Right atrium auricular region (tissue), 2 donors: ENCODE measurements around the gene ZNF169. TPM values are rescaled to one million over a fixed set of nuclear protein-coding genes. Genes with fewer than 3 reads are reported as not detected.
A peak's percentile ranks its signal among the peaks of the same experiment; 100 is the strongest.
"Not testable (repeated sequence)": the region's sequence is repeated elsewhere in the genome, so short reads cannot be mapped to it uniquely, and the experiment has no call there.

Source experiments
- DNase-seq: peaks from one replicate; pipeline ENCODE4 v3.0.0-alpha.2; 2019; ENCODE audit warnings: low spot score
- H3K27ac ChIP-seq, 2 donors: fragments of 200-600 bp; sonication (generic); 1 replicate in 1 of 2; 2 replicates in 1 of 2; pipeline ENCODE4 v1.5.1; 2016 to 2019
- H3K27me3 ChIP-seq, 2 donors: fragments of 200-600 bp; sonication (generic); one replicate each; pipeline versions ENCODE4 v1.5.1 to v1.6.0; 2017 to 2019
- H3K36me3 ChIP-seq: fragments of 200-600 bp; sonication (generic); one replicate; pipeline ENCODE4 v1.5.1; 2016
- H3K4me1 ChIP-seq, 2 donors: fragments of 200-600 bp; sonication (generic); one replicate each; pipeline versions ENCODE4 v1.5.1 to v1.6.0; 2017 to 2019
- H3K4me3 ChIP-seq, 2 donors: fragments of 200-600 bp; sonication (generic); 1 replicate in 1 of 2; 2 replicates in 1 of 2; pipeline ENCODE4 v1.5.1; 2017 to 2019; ENCODE audit warnings: mild to moderate bottlenecking in 1 of 2, moderate library complexity in 1 of 2
- H3K9me3 ChIP-seq, 2 donors: fragments of 200-600 bp; sonication (generic); one replicate each; pipeline ENCODE4 v1.5.1; 2019
- CTCF ChIP-seq, 2 donors: fragments of 200-600 bp; sonication (generic); IDR thresholded peaks; one replicate each; pipeline ENCODE4 v1.5.1; 2019; ENCODE audit warnings: antibody characterized with exemption in 2 of 2
- total RNA-seq, 2 donors: library from RNA; depleted of rRNA; stranded (reverse); fragments of >200 nt; gene quantifications; one replicate each; pipeline ENCODE4 v1.1.0, GENCODE V29; 2016

Gene ZNF169
- total RNA-seq, 2 donors from 2014 or later: 1.8 to 6.5 TPM

DNA sequence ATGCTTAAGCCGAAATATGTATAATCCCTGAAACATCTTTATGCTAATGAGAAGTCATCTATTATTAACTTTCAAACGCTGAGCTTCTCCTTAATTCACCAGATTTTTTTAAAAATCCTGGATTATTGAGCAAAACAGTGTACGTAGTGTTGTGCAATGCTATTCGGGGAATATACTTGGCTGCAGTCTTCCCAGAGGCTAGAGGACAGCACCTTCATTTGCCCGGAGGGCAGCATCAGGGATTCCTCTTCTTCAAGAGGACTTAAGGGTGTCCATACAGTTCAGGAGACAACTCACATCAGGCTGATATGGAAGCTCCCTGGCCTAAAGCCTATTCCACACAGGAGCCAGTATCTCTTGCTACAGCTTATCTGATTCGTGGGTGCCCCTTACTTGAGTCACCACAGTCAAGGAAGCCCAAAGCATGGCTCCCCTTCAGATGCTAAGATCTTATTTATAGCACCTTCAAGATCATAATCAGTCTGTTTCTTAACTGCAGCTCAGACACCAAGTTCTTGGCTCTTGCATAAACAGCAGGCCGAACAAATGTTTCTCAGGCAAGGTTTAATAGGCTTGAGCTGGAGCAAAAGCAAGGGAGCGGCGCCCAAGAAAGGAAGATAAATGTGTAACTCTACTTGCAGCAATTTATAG lies 40.0 kb downstream of the ZNF169 start:
- Histone ChIP-seq H3K27me3 (no peaks in the 10 kb centered on the region), H3K4me3 (no peak overlapping the region), H3K4me1 (no peaks in the 10 kb centered on the region), H3K36me3 (peaks cover 6% of the 10 kb centered on the region), H3K27ac (no peak overlapping the region), H3K9me3 (no peaks in the 10 kb centered on the region)
- DNase-seq: no peak
- TF ChIP-seq CTCF (IDR thresholded peaks at IDR 0.05): no peak

DNA sequence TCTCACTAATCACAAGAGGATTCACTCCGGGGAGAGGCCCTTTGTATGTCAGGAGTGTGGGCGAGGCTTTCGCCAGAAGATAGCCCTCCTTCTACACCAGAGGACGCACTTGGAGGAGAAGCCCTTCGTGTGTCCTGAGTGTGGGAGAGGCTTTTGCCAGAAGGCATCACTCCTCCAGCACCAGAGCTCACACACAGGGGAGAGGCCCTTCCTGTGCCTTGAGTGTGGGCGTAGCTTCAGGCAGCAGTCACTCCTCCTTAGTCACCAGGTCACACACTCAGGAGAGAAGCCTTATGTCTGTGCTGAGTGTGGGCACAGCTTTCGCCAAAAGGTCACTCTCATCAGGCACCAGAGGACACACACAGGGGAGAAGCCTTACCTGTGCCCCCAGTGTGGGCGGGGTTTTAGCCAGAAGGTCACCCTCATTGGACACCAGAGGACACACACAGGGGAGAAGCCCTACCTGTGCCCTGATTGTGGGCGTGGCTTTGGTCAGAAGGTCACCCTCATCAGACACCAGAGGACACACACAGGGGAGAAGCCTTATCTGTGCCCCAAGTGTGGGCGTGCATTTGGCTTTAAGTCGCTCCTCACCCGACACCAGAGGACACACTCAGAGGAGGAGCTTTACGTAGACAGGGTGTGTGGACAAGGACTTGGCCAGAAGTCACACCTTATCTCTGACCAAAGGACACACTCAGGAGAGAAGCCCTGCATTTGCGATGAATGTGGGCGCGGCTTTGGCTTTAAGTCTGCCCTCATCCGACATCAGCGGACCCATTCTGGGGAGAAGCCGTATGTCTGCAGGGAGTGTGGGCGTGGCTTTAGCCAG lies 41.6 kb downstream of the ZNF169 start:
- no peak for TF ChIP-seq CTCF (IDR thresholded peaks at IDR 0.05)
- DNase-seq: no peak
- no peak overlapping the region for H3K4me3 ChIP-seq
- no peaks in the 10 kb centered on the region for H3K27me3 ChIP-seq
- no peaks in the 10 kb centered on the region for H3K9me3 ChIP-seq
- peak overlapping the region in 1 of 2 donors; percentile 5 for H3K27ac ChIP-seq
- no peaks in the 10 kb centered on the region for H3K4me1 ChIP-seq
- H3K36me3 ChIP-seq: peaks cover 6% of the 10 kb centered on the region

DNA sequence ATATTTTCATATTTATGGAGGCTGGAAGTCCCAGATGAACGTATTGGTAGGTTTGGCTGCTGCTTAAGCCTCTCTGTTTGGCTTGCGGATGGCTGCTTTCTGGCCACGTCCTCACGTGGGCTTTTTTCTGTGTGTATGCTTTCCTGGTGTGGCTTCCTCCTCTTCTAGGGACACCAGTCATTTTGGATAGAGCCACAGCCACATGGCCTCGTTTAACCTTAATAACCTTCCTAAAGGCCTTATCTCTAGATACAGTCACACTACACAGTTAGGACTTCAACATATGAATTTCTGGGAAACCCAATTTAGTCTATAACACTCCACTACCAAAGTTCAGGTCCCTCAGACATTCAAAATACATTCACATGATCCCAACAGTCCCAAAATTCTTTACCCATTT lies 42.5 kb downstream of the ZNF169 start:
- no peak for TF ChIP-seq CTCF (IDR thresholded peaks at IDR 0.05)
- no peaks in the 10 kb centered on the region for H3K9me3 ChIP-seq
- no peak overlapping the region for H3K27ac ChIP-seq
- no peaks in the 10 kb centered on the region for H3K27me3 ChIP-seq
- no peak for DNase-seq
- no peaks in the 10 kb centered on the region for H3K4me1 ChIP-seq
- peaks cover 6% of the 10 kb centered on the region for H3K36me3 ChIP-seq
- no peak overlapping the region for H3K4me3 ChIP-seq

GRCh38 chr9:94302426-94302825 lies 43.3 kb downstream of the ZNF169 start:
- no peaks in the 10 kb centered on the region for H3K27me3 ChIP-seq
- TF ChIP-seq CTCF (IDR thresholded peaks at IDR 0.05): no peak
- H3K27ac ChIP-seq: no peak overlapping the region
- DNase-seq: no peak
- no peaks in the 10 kb centered on the region for H3K9me3 ChIP-seq
- H3K4me3 ChIP-seq: no peak overlapping the region
- peaks cover 6% of the 10 kb centered on the region for H3K36me3 ChIP-seq
- no peaks in the 10 kb centered on the region for H3K4me1 ChIP-seq

DNA sequence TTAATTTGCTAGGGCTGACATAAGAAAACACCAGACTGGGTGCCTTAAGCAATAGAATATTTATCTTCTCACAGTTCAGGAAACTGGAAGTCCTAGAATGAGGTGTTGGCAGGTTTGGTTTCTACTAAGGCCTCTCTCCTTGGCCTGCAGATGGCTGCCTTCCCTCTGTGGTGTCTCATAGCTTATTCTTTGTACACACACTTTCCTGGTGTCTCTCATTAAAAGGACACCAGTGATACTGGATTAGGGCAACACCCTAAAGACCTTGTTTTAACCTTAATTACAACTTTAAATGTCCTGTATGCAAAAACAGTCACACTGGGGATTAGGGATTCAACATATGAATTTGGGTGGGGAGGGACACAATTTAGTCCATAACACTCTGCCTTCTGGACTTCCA lies 44.2 kb downstream of the ZNF169 start:
- H3K27ac ChIP-seq: no peak overlapping the region
- no peaks in the 10 kb centered on the region for H3K4me1 ChIP-seq
- no peak overlapping the region for H3K4me3 ChIP-seq
- DNase-seq: no peak
- H3K9me3 ChIP-seq: no peaks in the 10 kb centered on the region
- H3K27me3 ChIP-seq: no peaks in the 10 kb centered on the region
- peaks cover 6% of the 10 kb centered on the region for H3K36me3 ChIP-seq
- TF ChIP-seq CTCF (IDR thresholded peaks at IDR 0.05): no peak

DNA sequence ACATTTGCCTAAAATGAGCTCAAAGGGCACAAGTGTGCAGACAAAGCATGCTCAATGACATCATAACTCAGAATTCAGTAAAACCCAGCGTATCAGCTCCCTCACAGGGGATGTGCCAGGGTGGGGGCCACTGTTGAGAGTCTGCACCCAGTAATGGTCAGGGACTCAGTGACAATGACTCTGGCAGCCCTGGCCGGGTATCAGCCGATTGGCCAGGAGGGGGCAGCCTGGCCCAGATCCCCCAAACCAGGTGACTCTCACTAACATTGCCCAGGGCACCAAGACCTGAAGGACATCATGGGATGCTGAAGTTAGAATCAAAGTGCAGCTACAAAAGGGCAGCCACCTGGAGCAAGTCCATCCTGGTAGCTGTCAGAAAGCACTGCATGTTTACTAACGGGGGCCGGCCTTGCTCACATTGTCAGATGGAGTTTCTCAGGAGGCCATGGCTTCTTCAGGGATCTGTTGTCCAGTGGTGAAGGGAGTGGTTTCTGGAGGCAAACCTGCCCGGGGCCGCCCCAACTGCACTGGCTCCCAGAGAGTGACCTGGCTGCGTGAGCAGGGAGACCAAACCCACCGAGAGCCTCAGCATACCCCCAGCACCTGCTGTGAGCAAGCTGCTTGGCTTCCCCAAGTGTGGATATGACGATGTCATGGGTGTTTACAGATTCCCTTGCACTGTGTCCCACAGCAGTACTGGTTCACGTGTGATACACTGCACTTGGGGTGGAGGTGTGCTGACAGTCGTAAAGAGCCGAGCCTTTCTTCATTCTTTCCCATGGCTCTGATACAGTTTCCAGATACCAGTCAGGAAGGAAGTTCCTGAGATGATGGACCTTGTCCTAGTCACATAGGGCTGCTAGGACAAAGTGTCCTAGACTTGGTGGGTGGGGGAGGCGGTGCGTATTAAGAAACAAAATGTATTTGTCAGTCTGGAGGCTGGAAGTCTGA lies 56.2 kb downstream of the ZNF169 start:
- not testable (repeated sequence) for DNase-seq

DNA sequence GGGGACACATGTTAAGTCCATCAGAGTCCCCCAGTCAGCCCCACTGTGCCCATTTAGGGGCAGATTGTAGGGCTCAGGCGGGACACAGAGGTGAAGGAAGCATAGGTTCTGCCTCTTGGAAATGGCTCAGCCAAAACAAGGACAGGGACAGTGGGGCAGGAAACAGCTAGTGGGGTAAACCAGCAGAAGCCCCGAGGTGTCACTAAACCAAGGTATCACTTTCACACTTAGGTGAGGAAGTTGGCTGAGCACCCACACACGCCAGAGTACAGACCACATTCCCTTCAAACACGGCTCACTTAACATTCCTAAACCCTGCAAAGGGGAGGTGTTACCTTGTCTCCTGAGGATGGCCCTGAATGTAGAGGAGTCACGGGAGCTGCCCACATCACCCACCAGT lies 57.1 kb downstream of the ZNF169 start:
- not testable (repeated sequence) for H3K4me1 ChIP-seq, DNase-seq, H3K27ac ChIP-seq, H3K27me3 ChIP-seq, H3K9me3 ChIP-seq, H3K4me3 ChIP-seq, H3K36me3 ChIP-seq

More for the DNA sequence above, 56.2 kb downstream of the ZNF169 start:
- H3K36me3 ChIP-seq, H3K4me1 ChIP-seq, H3K4me3 ChIP-seq, H3K9me3 ChIP-seq, H3K27ac ChIP-seq, H3K27me3 ChIP-seq: not testable (repeated sequence)

DNA sequence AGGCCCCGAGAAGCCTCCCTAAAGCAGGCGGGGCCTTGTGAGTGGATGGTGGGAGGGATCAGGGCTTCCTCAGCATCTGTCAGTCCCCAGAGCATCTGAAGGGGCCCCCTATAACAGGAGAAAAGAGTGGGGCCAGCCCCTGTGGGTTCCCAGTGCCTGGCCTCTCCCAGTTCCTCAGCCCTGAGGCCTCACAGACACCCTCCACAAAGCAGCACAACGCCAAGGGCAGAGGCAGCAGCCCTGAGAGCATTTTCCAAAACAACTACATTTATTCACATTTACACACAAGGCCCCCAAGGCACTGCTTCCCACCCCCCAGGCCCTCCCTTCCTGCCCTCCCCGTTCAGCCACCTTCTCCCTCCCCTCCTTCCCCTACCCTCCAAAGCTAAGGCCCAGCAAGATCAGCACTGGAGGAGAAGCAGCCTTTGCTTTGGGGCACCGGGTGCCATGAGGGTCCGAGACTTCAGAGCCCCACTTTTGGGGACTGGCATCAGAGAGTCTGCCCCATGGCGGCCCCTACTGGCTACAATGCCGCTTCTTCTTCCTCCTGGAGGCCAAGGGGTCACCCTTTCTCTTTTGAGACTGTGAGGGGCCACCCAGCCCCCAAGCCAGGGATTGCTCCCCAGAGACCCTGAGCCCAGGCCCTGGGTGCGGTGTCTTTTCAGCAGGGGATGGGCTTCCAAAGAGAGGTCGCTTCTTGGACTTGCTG lies 59.0 kb downstream of the ZNF169 start:
- H3K4me3 ChIP-seq, H3K9me3 ChIP-seq, DNase-seq, H3K27me3 ChIP-seq, H3K27ac ChIP-seq, H3K4me1 ChIP-seq, H3K36me3 ChIP-seq: not testable (repeated sequence)
